OCI-LY3 (cell line): ENCODE results near the gene FKBP2.

ENCODE experiments used
- EZH2phosphoT487 ChIP-seq: fragments of 200-600 bp; shearing (Covaris generic); IDR thresholded peaks from 2 replicates; pipeline ENCODE4 v1.6.1; 2018; ENCODE audit warnings: antibody characterized with exemption, mixed run types, low read depth
- TF ChIP-seq, protein P1 (sequence below): fragments of 200-600, 300-600 bp; sonication (generic); IDR thresholded peaks from 2 replicates; pipeline ENCODE4 v1.5.1; 2014; ENCODE audit warnings: antibody characterized with exemption, low read length, low read depth

DNA sequence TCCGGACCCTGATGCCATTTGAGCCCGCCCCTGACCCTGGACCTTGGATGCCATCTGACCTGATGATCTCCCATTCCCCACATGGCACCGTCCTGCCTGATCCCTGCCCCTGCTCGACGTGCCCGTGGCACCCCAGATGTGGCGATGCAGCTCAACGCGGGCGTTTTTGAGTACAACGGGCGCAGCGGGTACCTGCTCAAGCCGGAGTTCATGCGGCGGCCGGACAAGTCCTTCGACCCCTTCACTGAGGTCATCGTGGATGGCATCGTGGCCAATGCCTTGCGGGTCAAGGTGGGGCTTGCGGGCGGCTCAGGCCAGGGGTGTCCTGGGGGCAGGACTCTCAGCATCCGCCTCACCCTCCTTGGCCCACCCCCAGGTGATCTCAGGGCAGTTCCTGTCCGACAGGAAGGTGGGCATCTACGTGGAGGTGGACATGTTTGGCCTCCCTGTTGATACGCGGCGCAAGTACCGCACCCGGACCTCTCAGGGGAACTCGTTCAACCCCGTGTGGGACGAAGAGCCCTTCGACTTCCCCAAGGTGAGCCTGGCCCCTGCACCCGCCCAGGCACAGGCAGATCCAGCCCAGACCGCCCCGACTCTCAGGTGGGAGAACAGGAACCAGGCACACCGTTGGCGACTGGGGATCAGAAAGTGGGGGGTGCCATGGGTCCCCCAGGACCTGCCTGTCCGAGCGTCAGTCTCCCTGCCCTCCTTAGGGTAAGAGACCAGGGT lies 21.5 kb downstream of the FKBP2 start:
- TF ChIP-seq, protein P1, sequence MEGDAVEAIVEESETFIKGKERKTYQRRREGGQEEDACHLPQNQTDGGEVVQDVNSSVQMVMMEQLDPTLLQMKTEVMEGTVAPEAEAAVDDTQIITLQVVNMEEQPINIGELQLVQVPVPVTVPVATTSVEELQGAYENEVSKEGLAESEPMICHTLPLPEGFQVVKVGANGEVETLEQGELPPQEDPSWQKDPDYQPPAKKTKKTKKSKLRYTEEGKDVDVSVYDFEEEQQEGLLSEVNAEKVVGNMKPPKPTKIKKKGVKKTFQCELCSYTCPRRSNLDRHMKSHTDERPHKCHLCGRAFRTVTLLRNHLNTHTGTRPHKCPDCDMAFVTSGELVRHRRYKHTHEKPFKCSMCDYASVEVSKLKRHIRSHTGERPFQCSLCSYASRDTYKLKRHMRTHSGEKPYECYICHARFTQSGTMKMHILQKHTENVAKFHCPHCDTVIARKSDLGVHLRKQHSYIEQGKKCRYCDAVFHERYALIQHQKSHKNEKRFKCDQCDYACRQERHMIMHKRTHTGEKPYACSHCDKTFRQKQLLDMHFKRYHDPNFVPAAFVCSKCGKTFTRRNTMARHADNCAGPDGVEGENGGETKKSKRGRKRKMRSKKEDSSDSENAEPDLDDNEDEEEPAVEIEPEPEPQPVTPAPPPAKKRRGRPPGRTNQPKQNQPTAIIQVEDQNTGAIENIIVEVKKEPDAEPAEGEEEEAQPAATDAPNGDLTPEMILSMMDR: no peak
- TF ChIP-seq EZH2phosphoT487: no peak
